GM12892 (cell line): Measurements from ENCODE around the gene SRM.
"Not testable (repeated sequence)": the region's sequence is repeated elsewhere in the genome, so short reads cannot be mapped to it uniquely, and the experiment has no call there.

Experiments used
- POLR2A ChIP-seq: IDR thresholded peaks from 2 replicates; pipeline ENCODE4 v1.6.1; 2011; ENCODE audit warnings: low read depth, low read length, control low read depth
- POLR2AphosphoS5 ChIP-seq: IDR thresholded peaks from 2 replicates; pipeline ENCODE4 v1.6.1; 2011; ENCODE audit warnings: low read depth, low read length, control low read depth

GRCh38 chr1:11073398-11073797, 13.6 kb upstream of the SRM start:
- TF ChIP-seq POLR2A, POLR2AphosphoS5: not testable (repeated sequence)
